HG03135 (cell line): ENCODE data around the gene SIPA1L3.

Experiments used
- ATAC-seq: cut with Tn5 transposase; IDR thresholded peaks from one replicate; pipeline ENCODE4 v1.9.1; 2021; ENCODE audit warnings: mild to moderate bottlenecking, moderate library complexity; ENCODE audit not compliant: unreplicated experiment

SIPA1L3 gene

GRCh38 chr19:38203197-38203596 is 296.2 kb downstream of the SIPA1L3 start:
- ATAC-seq = no peak

- no peak for ATAC-seq
Measured at GRCh38 chr19:38204096-38204495, 297.1 kb downstream of the SIPA1L3 start.

- no peak for ATAC-seq
Measured at GRCh38 chr19:38204728-38205127, 297.7 kb downstream of the SIPA1L3 start.

GRCh38 chr19:38206006-38206745 is 299.2 kb downstream of the SIPA1L3 start:
- no peak for ATAC-seq

- no peak for ATAC-seq
Measured at GRCh38 chr19:38206928-38207327, 299.9 kb downstream of the SIPA1L3 start.

- ATAC-seq = no peak
Measured at GRCh38 chr19:38207543-38207942, 300.5 kb downstream of the SIPA1L3 start.

GRCh38 chr19:38208571-38208970 is 301.6 kb downstream of the SIPA1L3 start:
- ATAC-seq = no peak

GRCh38 chr19:38209152-38209551 is 302.1 kb downstream of the SIPA1L3 start:
- no peak for ATAC-seq

GRCh38 chr19:38209671-38210457 is 302.9 kb downstream of the SIPA1L3 start:
- ATAC-seq = no peak

GRCh38 chr19:38210458-38210987 is 303.5 kb downstream of the SIPA1L3 start:
- ATAC-seq = no peak

- ATAC-seq = no peak
Measured at GRCh38 chr19:38211151-38211591, 304.2 kb downstream of the SIPA1L3 start.

- ATAC-seq = no peak
Measured at GRCh38 chr19:38211766-38212165, 304.8 kb downstream of the SIPA1L3 start.

GRCh38 chr19:38213469-38213868 is 306.5 kb downstream of the SIPA1L3 start:
- ATAC-seq = no peak

GRCh38 chr19:38213911-38214625 is 307.1 kb downstream of the SIPA1L3 start:
- ATAC-seq = peak; percentile 56

- ATAC-seq = no peak
Measured at GRCh38 chr19:38216785-38217641, 310.0 kb downstream of the SIPA1L3 start.

- no peak for ATAC-seq
Measured at GRCh38 chr19:38218204-38218603, 311.2 kb downstream of the SIPA1L3 start.

- no peak for ATAC-seq
Measured at GRCh38 chr19:38219221-38219620, 312.2 kb downstream of the SIPA1L3 start.

- ATAC-seq = no peak
Measured at GRCh38 chr19:38221421-38221820, 314.4 kb downstream of the SIPA1L3 start.

- no peak for ATAC-seq
Measured at GRCh38 chr19:38221919-38222830, 315.2 kb downstream of the SIPA1L3 start.
